Activated CD4-positive, alpha-beta T cell treated with anti-CD3 and anti-CD28 coated beads for 48 hours (primary cell): ENCODE measurements around the gene LHPP.
A peak's percentile ranks its signal among the peaks of the same experiment; 100 is the strongest.

Source experiments
- DNase-seq: peaks from one replicate; pipeline ENCODE4 v3.0.0-alpha.2; 2020

The LHPP gene

DNA sequence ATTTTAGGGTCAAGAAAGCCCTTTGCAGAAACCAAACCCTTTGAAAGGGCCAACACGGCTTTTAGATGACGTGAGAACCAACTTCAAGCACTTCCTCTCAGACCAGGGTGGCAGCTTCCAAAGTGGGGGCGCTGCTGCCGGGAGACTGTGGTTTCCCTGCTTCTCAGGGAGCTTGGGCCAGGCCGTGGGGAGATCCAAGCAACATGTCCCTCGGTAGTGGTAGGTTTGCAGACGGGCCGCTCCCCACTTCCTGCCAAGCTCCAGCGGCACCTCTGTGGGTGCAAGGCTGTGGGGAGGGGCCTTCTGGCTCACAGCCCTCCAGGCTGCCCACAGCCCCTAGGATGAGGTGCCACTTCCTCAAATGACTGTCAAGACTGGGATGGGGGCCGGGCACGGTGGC is 150.1 kb downstream of the LHPP start:
- peak; percentile 40 for DNase-seq

DNA sequence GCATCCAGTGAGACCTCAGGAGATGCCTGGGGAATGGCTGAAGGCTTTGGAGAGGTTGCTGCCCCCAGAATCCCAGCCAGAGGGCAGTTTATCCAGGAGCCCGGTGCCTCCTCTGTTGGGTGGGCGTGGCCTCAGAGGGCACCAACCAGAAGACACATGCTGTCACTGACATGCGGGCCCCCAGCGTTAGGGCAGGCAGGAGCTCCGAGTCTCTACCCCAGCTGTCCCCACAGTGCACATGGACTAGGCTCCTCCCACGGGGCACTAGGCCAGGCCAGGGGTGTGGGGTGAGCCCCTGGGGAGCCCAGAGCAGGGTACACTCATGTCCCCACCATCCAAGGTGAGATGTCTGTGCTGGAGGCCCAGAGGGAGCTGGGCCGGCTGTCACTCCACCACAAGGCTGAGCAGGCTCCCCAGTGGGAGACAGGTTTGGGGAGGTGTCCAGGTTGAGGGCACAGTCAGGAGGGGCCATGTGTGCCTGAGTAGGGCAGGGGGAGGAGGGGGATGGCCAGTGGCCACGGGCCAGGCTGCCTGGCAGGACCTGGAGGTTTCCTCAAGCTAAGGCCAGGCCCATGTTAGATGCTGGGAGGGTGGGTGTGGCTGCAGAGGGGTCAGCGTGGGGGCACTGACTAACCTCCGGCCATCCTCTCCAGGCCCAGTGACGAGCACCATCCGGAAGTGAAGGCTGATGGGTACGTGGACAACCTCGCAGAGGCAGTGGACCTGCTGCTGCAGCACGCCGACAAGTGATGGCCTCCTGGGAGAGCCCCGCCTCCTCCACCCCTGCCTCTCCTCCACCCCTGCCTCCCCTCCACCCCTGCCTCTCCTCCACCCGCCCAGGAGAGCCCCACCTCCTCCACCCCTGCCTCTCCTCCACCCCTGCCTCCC is 151.2 kb downstream of the LHPP start:
- peak; percentile 30 for DNase-seq

DNA sequence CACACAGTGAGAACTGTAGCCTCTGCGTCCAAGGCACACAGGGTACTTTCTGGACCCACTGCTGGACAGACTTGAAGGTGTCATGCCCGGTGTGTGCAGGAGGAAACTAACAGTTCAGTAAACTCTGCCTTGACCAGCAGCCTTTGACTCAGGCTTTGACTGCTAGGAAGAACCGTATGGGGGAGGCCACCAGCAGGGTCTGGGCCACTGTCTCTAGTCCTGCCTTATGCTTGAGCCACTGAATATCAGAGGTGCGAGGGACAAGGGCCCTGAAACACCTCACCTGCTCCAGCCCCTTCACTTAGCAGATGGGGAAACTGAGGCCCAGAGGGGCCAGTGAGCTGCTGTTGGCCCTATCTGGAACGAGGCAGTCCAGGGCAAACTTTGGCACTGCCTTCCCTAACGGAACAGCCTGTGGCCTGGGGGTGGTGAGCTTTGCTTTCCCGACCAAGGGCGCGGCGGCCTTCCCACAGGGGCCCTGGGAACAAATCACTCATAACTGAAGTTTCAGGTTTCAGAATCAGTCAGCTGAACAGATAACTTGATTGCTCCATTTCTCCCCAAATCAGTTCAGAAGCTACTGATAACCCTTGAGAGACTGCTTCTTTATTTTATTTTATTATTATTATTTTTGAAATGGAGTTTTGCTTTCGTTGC is 152.5 kb downstream of the LHPP start:
- DNase-seq: peak; percentile 78

DNA sequence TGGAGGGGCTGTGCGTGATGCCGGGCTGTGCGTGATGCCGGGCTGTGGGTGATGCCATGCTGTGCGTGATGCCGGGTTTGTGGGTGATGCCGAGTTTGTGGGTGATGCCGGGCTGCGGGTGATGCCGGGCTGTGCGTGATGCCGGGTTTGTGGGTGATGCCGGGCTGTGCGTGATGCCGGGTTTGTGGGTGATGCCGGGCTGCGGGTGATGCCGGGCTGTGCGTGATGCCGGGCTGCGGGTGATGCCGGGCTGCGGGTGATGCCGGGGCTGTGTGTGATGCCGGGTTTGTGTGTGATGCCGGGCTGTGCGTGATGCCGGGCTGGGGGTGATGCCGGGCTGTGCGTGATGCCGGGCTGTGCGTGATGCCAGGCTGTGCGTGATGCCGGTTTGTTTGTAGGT is 153.6 kb downstream of the LHPP start:
- no peak for DNase-seq

DNA sequence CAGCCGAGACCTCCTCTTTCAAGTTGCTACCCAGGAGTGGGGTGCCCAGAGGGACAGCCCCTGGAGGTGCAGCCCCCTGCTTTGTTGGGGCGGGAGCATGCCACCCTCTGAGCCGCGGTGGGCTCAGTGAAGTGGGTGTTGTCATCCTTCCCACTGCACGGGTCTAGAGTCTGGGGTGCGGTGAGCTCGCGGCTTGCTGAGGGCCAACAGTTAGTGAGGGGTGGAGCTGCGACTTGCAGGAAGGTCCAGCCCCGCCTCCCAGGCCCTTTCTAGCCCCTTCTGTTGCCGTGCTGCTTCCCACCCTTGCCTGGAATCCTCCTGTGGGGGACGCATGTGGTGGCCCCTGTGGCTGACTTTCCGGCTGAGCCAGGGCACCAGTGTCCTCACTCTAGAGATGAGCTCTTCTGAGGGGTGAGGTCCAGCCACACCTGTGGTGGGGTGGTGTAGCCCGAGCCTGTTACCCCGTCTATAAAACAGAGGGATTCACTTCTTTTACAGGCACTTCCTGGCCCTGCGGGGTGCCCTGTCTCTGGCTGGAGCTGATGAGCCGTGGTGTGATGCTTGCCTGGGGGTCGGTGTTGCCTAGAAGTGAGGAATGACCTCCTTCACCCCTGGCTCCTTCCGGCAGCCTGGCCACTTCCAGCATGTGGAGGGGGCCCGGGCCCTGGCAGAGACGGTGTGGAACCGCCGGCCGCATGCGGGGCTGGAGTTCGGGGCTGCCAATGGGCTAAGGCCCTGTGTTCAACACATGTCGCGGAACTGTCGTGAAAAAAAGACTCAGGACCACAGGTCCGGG is 154.6 kb downstream of the LHPP start:
- DNase-seq: no peak

DNA sequence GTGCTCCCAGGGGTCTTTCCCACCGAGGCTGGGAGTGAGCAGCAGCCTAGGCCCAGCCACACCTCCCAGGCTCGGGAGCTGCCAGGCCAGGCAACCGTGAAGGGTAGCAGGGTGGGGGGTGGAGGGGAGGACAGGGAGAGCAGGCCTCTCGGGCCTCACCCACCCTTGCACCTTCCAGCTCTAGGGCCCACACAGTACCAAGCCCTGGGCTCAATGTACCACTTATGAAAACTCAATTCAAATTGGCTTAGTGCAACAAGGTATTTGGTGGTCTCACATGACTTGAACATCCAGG is 155.2 kb downstream of the LHPP start:
- DNase-seq: no peak

DNA sequence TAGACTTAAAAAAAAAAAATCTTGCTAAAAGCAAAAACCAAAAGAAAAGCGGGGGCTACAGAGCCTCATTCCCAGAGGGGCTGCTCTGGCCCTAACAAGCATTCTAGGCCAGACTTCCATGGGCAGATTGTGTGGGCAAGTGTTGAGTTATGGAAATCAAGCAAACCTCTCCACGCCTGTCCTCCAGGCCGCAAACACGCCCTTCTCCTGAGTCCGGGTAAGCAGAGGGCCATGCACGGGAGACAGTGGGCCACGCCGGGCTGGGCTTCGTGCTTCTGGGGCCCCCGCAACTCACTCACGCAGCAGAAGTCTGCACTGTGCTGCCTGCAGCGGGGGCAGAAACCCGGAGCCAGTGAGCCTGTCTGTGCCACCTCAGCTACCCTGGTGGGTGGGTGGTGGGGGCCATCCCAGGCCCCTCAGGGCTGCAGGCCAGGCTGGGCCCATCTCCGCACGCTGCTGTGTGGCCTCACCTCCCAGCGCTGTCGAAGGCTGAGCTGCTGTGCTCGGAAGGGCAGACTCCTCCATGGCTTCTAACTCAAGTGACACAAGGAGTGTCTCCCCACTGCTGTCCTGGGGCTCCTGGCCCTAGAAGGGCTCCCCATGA is 156.9 kb downstream of the LHPP start:
- no peak for DNase-seq

DNA sequence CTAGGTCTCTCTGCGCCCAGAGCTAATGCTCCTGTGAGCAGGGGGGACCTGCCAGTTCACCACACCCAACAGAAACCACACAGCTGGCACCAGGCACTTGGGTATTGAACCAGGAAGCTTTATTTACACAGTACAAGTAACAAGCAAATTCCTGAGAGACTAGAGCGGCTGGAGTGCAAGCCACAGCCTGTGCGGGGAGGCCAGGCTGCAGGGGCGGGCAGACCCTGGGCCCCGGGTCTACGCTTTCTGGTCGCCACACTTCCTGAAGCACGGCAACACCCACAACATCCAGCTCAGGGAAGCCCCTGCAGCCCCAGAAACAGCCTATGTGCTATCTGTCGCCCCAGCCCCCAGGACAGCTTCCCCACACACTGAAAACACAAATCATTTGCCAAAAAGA is 157.6 kb downstream of the LHPP start:
- no peak for DNase-seq

DNA sequence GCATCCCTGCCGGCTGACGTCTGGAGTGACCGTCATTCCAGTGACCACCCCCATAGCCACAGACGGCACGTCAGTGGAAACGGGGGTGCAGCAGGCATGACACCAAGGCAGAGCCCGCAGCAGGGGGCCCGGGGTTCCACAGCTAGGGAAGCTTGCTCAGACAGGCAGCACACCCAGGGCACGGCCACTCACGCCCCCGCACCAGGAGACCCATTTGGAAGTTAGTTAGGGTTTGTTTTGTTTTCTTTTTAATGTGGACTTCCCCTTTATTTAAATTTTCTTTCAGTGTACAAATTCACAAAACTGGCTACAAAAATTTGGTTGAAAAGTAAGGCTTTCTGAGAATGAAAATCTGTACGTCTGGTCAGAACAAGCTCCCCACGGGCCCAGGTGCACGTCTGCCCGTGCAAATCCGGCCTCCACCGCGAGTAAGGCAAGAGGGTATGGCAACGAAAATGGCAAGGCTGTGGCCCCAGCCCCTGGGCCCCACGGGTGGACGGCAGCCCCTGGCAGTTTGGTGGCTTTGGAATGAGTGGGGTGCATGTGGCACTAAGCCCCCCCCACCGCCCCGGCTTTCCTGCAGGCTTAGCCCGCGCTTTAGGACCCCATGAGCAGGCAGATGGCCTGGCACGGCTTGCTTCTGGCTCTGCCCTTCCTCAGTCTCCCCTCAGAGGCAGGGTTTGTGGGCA is 158.3 kb downstream of the LHPP start:
- DNase-seq: no peak

DNA sequence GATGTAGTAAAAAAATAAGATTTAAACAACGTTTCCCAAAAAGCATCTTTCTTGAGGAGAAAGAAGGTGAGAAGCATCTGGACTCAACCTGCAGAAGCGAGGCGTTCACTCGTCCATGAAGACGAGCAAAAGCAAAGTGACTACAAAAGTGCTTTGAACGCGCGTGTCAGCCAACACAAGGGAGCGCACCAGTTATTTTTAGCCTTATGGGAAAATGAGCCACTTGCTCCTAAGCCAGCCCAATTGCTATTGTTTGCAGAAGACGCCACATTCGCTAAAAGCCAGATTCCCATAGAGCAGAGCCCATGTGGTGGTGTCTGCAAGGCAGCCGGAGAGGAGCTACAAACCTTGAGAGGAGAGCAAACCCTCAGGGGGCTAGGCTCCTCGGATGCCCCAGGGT is 160.0 kb downstream of the LHPP start:
- DNase-seq: no peak

DNA sequence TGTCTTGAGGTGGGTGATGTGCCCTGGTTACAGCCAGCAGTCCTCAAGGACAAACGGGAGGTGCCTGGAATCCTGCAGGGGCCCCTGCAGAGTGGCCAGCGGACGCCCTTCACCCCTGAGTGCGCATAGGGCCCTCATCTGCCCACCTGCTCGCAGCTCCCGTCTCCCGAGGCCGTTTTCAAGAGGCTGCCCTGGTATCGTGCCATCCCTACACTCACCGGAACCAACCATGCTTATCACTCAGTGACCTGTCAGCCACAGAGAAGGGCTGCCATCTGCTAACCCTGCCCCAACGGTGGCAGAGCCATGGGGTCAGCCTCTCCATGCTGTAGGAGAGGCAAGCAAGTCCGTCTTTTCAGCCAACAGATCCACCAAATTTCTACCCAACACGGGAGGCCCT is 160.5 kb downstream of the LHPP start:
- no peak for DNase-seq

DNA sequence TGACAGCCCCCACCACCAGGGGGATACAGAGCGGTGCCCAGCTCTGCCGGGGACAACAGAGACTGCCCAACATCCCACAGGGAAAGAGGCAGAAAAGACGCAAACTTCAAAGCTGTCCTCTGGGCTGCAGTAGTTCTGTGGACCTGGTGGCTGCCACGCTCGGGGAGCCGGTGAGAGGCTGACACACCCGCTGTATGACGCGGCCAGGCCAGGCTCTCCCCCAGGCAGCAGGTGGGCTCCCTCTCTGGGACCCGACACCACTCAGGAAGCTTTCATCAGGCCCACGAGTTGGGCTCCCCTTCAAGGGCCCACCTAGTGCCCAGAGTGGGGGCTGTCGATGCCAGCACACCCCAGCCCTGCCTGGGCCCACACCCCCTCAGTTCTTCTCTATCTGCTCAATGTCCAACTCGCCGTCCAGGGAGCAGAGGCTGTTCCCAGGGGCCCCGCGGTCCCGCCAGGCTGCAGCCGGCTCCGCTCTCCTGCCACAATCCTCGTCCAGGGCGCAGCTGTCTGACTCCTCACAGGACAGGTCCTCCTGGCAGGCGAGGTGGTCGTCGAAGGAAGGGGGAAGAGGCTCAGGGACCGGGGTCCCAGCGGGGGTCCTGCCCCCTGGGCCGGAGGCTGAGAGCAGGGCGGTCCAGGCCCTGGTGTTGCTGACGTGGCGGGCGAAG is 161.4 kb downstream of the LHPP start:
- DNase-seq: no peak

DNA sequence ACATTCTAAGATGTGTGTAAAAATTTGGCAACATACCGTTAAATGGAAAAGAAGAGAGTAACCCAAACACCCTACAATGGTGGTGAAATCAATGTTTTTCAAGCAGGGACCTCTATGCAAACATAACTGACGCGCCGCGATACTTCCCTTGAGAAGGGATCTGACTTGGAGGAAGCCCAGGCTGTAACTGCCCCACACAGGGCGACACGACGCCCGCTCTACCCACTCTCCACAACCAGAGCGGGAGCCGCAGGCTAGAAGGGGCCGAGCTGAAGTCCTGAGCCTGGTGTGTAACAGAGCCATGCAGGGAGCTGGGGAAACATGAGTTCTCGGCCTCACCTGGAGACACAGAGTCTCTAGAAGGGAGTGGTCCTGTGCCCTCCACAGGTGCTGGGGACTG is 162.4 kb downstream of the LHPP start:
- no peak for DNase-seq

DNA sequence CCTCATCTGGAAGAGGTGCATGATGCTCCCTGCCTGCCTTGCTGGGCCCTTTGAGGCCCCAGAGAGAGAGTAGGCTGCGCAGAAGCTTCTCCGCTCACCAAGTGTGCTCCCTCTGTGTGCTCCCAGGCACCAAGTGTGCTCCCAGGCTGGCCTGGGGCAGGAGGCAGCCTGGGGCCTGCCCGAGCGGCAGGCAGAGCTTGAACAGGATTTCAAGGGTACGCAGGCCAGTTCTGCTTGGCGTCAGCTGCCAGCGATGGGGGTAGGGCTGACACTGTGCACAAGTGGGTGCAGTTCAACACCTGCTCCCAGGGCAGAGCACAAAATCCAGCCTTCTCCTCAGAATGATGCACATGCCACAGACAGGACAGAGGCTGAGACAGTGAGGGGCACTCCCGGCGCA is 162.8 kb downstream of the LHPP start:
- DNase-seq: no peak

DNA sequence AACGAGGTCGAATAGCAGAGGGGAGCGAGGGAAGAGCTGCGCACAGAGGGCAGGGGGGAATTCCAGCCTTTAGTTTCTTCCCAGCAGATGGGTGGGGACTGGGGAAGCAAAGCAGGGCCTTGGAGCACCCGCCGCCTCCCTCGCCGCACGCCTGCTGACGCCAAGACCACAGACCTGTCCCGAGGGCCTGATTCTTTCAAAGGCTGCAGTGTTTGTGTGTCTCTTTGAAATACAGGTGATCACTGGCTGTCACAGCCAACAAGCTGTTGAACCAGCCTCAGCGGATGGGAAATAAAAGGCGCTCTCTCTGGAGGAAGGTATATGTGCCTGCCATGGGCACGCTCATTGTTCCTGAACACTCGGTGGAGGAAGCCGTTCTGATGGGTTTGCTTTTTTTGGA is 163.3 kb downstream of the LHPP start:
- DNase-seq: no peak

DNA sequence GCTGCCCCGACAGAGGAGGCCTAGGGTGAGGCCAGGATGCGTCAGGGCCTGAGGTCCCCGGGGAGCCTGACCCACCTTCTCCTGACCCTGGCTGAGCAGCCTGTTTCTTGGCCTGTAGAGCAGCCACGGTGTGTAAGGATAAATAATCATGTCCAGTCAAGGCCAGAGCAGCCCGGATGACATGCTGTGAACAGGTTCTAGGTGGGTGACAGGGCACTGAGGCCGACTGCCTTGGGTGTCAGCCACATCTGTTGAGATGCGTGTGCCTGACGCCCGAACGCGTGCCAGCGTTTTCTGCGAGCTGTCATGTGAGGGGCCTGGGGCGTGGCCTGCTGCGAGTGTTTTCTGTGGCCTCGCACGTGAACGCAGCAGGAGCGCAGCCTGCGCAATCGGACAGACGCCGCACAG is 164.2 kb downstream of the LHPP start:
- no peak for DNase-seq

DNA sequence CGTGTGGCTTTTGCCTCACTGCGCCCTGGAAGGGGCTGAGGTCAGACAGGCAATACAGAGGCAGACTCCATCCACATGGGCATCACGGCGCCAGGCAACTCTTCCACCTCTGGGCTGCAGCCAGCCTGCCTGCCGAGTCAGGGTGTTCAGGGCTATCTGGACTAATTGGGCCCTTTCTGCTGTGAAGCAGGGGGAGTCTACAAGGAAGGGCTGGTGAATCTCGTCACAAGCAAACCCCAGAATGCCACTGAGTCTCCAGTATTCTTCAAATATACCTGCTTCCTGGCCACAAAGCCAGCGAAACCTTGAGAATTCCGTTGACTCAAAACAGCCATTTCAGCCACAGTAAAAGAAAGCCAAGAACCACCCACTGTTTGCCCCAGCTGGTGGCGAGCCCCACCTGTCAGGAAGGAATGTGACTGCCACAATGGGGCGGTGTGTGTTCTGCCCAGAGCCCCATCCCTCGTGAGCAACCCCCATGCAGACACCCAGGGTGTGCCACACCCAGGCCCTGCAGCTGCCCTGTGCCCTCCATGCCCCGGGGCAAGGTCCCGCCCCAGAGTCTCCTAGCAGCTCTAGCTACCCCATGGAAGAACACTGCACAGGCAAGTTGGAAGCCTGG is 165.2 kb downstream of the LHPP start:
- DNase-seq: peak; percentile 62

DNA sequence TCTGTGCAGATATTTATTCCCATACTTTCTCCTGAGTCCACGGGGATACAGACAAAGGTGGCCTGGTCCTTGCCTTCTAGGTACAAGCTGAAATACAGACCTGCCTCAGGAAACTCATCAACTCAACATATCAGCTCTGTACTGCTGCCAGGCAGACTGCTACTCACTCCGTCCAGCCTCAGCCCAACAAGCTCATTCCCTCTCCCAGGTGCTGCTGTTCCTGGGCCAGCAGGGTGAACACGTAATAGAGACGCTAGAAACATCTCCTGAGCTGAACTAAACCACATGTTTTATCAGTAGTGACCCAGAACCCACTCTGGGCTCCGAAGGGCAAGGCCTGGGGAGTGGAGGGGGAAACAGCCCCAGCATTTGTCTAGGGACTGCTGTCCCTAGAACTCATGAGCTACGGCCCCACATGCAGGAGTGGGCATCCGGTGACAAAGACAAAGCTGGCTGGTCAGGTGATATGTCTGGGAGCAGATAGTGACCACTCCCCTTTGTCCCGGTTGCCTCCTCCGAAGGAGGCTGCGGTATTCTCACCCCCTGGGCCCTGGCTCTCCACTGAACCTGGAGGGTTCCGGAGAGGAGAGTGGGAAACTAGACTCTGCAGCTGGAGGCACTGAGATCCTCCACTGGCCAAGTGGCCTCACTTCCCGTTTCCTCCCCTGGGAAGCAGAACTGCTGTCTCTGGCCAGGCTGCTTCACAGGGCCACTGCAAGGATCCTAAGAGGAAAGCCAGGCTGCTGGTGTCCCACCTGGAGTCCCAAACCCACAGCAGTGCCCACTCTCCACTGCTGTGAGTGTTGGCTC is 166.4 kb downstream of the LHPP start:
- no peak for DNase-seq

DNA sequence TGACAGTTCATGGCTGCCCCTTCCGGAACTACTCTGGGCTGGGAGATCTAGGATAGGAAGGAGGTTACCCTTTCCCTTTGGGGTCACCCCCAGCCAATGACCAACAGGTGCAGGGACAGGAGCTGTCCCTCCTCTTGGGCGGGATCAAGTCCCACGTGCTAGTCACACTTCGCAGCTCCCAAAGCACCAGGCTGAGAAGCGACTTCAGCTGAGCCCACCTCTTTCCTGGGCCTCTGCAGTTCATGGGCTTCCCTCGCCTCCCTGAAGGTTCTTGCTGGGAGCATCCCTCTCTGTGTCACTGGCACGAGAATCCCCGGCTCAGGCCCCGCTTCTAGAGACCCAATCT is 167.0 kb downstream of the LHPP start:
- no peak for DNase-seq

DNA sequence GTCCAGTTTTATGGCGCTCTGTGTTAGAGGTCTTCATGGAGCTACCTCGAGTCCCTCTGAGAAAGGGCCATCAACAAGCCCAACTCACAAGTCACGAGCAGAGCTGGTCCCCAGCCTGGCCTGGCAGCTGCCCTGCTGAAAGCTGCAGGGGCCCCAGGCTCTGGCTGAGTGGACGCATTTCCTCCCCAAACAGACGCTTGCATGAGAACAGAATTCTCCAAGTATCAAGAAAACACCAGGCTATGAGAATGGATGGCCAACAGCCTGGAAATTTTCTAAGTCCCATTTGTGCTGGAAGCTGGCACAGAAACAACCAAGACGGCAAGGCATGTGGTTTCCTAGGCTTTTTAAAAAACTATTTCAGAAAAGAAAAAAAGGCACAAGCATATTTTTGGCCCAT is 167.8 kb downstream of the LHPP start:
- no peak for DNase-seq

DNA sequence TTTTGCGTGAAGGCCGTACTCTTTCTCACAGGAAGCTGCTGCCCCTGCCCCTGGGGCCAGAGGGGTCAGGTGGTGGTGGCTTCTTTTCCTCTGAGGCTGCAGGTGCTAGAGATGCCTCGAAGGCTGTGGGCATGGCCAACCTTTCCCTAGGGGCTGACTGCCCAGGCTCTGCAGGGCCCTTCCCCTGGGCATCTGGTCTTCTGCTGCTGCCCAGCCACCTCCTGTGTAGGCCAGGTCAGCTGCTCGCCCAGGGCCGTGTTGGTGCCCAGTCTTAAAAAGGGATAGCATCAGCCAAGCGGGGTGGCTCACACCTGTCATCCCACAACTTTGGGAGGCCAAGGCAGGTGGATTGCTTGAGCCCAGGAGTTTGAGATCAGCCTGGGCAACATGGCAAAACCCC is 168.2 kb downstream of the LHPP start:
- DNase-seq: no peak
